ENCODE results near the gene ADM2. TPM values are rescaled to one million over a fixed set of nuclear protein-coding genes. Genes with fewer than 3 reads are reported as not detected.

The ADM2 gene
- total and polyA plus RNA-seq, 4 donors, result 0.06 to 0.15 (median 0.11) TPM

- Histone ChIP-seq H3K9me3 (ENCODE audit: control insufficient read depth, insufficient read depth, low read length) (no peaks in the 10 kb centered on the region), H3K27me3 (ENCODE audit: control insufficient read depth, insufficient read depth, low read length) (peaks cover 39% of the 10 kb centered on the region), H3K36me3 (ENCODE audit: control insufficient read depth, insufficient read depth, low read length) (no peaks in the 10 kb centered on the region), H3K4me1 (ENCODE audit: control insufficient read depth, insufficient read depth, low read length) (peaks cover 15% of the 10 kb centered on the region), H3K27ac (ENCODE audit: low read depth, low read length) (no peak overlapping the region), H3K4me3 (ENCODE audit: low read depth, low read length) (no peak overlapping the region)
- no peak for DNase-seq (ENCODE audit: low read depth in 4 of 6, low spot score in 6 of 6)
- WGBS (ENCODE audit: insufficient coverage), result 86% methylated on average over 29 of the region's 31 CpGs
Observed at GRCh38 chr22:50483977-50484853, 2.9 kb downstream of the ADM2 start.

- WGBS (ENCODE audit: insufficient coverage), result 70% methylated on average over 27 of the region's 29 CpGs
Observed at GRCh38 chr22:50485221-50486131, 4.1 kb downstream of the ADM2 start.

GRCh38 chr22:50486561-50487289 lies 5.4 kb downstream of the ADM2 start, which contains the start of gene MIOX:
MIOX (plus strand) TSS chr22:50486859; CDS start chr22:50486898, 39 bp downstream.
- Histone ChIP-seq H3K27ac (ENCODE audit: low read depth, low read length) (no peak within 1 kb of the TSS), H3K4me1 (ENCODE audit: control insufficient read depth, insufficient read depth, low read length) (peaks cover 10% of the 10 kb centered on the region), H3K9me3 (ENCODE audit: control insufficient read depth, insufficient read depth, low read length) (no peaks in the 10 kb centered on the region), H3K36me3 (ENCODE audit: control insufficient read depth, insufficient read depth, low read length) (no peaks in the 10 kb centered on the region), H3K27me3 (ENCODE audit: control insufficient read depth, insufficient read depth, low read length) (peaks cover 16% of the 10 kb centered on the region), H3K4me3 (ENCODE audit: low read depth, low read length) (no peak within 1 kb of the TSS)
- WGBS (ENCODE audit: insufficient coverage), result 72% methylated on average over 19 of the region's 23 CpGs
- no peak for DNase-seq (ENCODE audit: low read depth in 4 of 6, low spot score in 6 of 6)

More at GRCh38 chr22:50485221-50486131, 4.1 kb downstream of the ADM2 start:
- Histone ChIP-seq H3K4me1 (ENCODE audit: control insufficient read depth, insufficient read depth, low read length) (peaks cover 15% of the 10 kb centered on the region), H3K27me3 (ENCODE audit: control insufficient read depth, insufficient read depth, low read length) (peaks cover 26% of the 10 kb centered on the region), H3K27ac (ENCODE audit: low read depth, low read length) (no peak overlapping the region), H3K9me3 (ENCODE audit: control insufficient read depth, insufficient read depth, low read length) (no peaks in the 10 kb centered on the region), H3K4me3 (ENCODE audit: low read depth, low read length) (no peak overlapping the region), H3K36me3 (ENCODE audit: control insufficient read depth, insufficient read depth, low read length) (no peaks in the 10 kb centered on the region)
- DNase-seq (ENCODE audit: low read depth in 4 of 6, low spot score in 6 of 6), result no peak

GRCh38 chr22:50487290-50488005 lies 6.1 kb downstream of the ADM2 start:
- WGBS (ENCODE audit: insufficient coverage), result 84% methylated on average over 21 of the region's 23 CpGs
- H3K27me3 ChIP-seq (ENCODE audit: control insufficient read depth, insufficient read depth, low read length), result peaks cover 9% of the 10 kb centered on the region
- H3K27ac ChIP-seq (ENCODE audit: low read depth, low read length), result no peak overlapping the region
- no peak overlapping the region for H3K4me3 ChIP-seq (ENCODE audit: low read depth, low read length)
- no peaks in the 10 kb centered on the region for H3K36me3 ChIP-seq (ENCODE audit: control insufficient read depth, insufficient read depth, low read length)
- no peak for DNase-seq (ENCODE audit: low read depth in 4 of 6, low spot score in 6 of 6)
- no peaks in the 10 kb centered on the region for H3K9me3 ChIP-seq (ENCODE audit: control insufficient read depth, insufficient read depth, low read length)
- peaks cover 6% of the 10 kb centered on the region for H3K4me1 ChIP-seq (ENCODE audit: control insufficient read depth, insufficient read depth, low read length)

GRCh38 chr22:50488006-50488677 lies 6.8 kb downstream of the ADM2 start:
- Histone ChIP-seq H3K27me3 (ENCODE audit: control insufficient read depth, insufficient read depth, low read length) (peaks cover 4% of the 10 kb centered on the region), H3K36me3 (ENCODE audit: control insufficient read depth, insufficient read depth, low read length) (no peaks in the 10 kb centered on the region), H3K9me3 (ENCODE audit: control insufficient read depth, insufficient read depth, low read length) (no peaks in the 10 kb centered on the region), H3K4me3 (ENCODE audit: low read depth, low read length) (no peak overlapping the region), H3K27ac (ENCODE audit: low read depth, low read length) (no peak overlapping the region), H3K4me1 (ENCODE audit: control insufficient read depth, insufficient read depth, low read length) (peaks cover under 1% of the 10 kb centered on the region)
- WGBS (ENCODE audit: insufficient coverage), result 75% methylated on average over 11 of the region's 18 CpGs
- DNase-seq (ENCODE audit: low read depth in 4 of 6, low spot score in 6 of 6), result no peak

- no peaks in the 10 kb centered on the region for H3K9me3 ChIP-seq (ENCODE audit: control insufficient read depth, insufficient read depth, low read length)
- H3K4me1 ChIP-seq (ENCODE audit: control insufficient read depth, insufficient read depth, low read length), result no peaks in the 10 kb centered on the region
- no peaks in the 10 kb centered on the region for H3K27me3 ChIP-seq (ENCODE audit: control insufficient read depth, insufficient read depth, low read length)
- WGBS (ENCODE audit: insufficient coverage), result 78% methylated on average over 19 of the region's 19 CpGs
- no peak for DNase-seq (ENCODE audit: low read depth in 4 of 6, low spot score in 6 of 6)
- no peaks in the 10 kb centered on the region for H3K36me3 ChIP-seq (ENCODE audit: control insufficient read depth, insufficient read depth, low read length)
- no peak overlapping the region for H3K27ac ChIP-seq (ENCODE audit: low read depth, low read length)
- H3K4me3 ChIP-seq (ENCODE audit: low read depth, low read length), result no peak overlapping the region
Observed at GRCh38 chr22:50488886-50489285, 7.5 kb downstream of the ADM2 start.

- no peak for DNase-seq (ENCODE audit: low read depth in 4 of 6, low spot score in 6 of 6)
- H3K9me3 ChIP-seq (ENCODE audit: control insufficient read depth, insufficient read depth, low read length), result no peaks in the 10 kb centered on the region
- no peaks in the 10 kb centered on the region for H3K27me3 ChIP-seq (ENCODE audit: control insufficient read depth, insufficient read depth, low read length)
- no peaks in the 10 kb centered on the region for H3K4me1 ChIP-seq (ENCODE audit: control insufficient read depth, insufficient read depth, low read length)
- H3K4me3 ChIP-seq (ENCODE audit: low read depth, low read length), result no peak overlapping the region
- no peaks in the 10 kb centered on the region for H3K36me3 ChIP-seq (ENCODE audit: control insufficient read depth, insufficient read depth, low read length)
- WGBS (ENCODE audit: insufficient coverage), result 82% methylated on average over 20 of the region's 31 CpGs
- H3K27ac ChIP-seq (ENCODE audit: low read depth, low read length), result no peak overlapping the region
Observed at GRCh38 chr22:50489363-50490243, 8.3 kb downstream of the ADM2 start.

All from spinal cord (tissue), 10 donors.